Type B pancreatic cell (in vitro differentiated cells): ENCODE measurements around the gene SMPDL3B. TPM values are rescaled to one million over a fixed set of nuclear protein-coding genes. Genes with fewer than 3 reads are reported as not detected.
A peak's percentile ranks its signal among the peaks of the same experiment; 100 is the strongest.

Experiments used
- DNase-seq: peaks from one replicate; pipeline ENCODE4 v3.0.0; 2021; ENCODE audit warnings: mixed read lengths; ENCODE audit not compliant: unreplicated experiment; ENCODE audit errors: extremely low spot score
- H3K27ac Mint-ChIP-seq: 2 replicates; pipeline ENCODE4 v1.8.0; 2021; ENCODE audit warnings: mild to moderate bottlenecking, mixed read lengths
- H3K27me3 Mint-ChIP-seq: 2 replicates; pipeline ENCODE4 v1.8.0; 2021; ENCODE audit warnings: mixed read lengths
- H3K36me3 Mint-ChIP-seq: 2 replicates; pipeline ENCODE4 v1.8.0; 2021; ENCODE audit warnings: mixed read lengths
- H3K4me1 Mint-ChIP-seq: one replicate; pipeline ENCODE4 v1.8.0; 2021; ENCODE audit warnings: mixed read lengths; ENCODE audit not compliant: unreplicated experiment
- H3K4me3 Mint-ChIP-seq: 2 replicates; pipeline ENCODE4 v1.8.0; 2021; ENCODE audit warnings: mild to moderate bottlenecking, mixed read lengths
- H3K9me3 Mint-ChIP-seq: 2 replicates; pipeline ENCODE4 v1.8.0; 2021; ENCODE audit warnings: mixed read lengths
- total RNA-seq: library from RNA; stranded (reverse); gene quantifications from 2 replicates; pipeline ENCODE4 v1.2.1, GENCODE V29; 2021; ENCODE audit warnings: low replicate concordance
- TF ChIP-seq, protein P1 (sequence below): fragments of 200-600 bp; sonication (generic); conservative IDR thresholded peaks from 2 replicates; pipeline ENCODE4 v1.5.0; 2021; ENCODE audit warnings: antibody characterized with exemption, mild to moderate bottlenecking

Gene SMPDL3B
- total RNA-seq, 1 donor from 2014 or later, result 3.6 TPM

DNA sequence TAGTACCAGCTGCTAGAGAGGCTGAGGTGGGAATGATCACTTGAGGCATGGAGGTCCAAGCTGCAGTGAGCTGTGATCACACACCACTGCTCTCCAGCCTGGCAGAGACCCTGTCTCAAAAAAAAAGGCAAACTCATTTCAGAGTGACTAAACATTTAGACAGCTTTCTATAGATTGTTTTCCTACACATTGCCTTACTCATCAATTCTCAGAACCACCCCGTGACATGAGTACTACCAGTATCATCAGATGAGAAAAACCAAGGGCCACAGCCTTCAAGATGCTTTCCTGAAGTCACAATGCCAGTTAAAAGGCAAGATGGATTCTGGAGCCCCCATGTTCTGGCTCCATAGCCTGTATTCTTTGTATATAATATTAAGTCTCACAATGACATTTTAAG lies 22.4 kb upstream of the SMPDL3B start:
- H3K4me3 Mint-ChIP-seq, result peak overlapping the region; percentile 44
- DNase-seq, result no peak
- peaks cover 8% of the 10 kb centered on the region for H3K4me1 Mint-ChIP-seq
- H3K9me3 Mint-ChIP-seq, result no peaks in the 10 kb centered on the region
- TF ChIP-seq, protein P1, sequence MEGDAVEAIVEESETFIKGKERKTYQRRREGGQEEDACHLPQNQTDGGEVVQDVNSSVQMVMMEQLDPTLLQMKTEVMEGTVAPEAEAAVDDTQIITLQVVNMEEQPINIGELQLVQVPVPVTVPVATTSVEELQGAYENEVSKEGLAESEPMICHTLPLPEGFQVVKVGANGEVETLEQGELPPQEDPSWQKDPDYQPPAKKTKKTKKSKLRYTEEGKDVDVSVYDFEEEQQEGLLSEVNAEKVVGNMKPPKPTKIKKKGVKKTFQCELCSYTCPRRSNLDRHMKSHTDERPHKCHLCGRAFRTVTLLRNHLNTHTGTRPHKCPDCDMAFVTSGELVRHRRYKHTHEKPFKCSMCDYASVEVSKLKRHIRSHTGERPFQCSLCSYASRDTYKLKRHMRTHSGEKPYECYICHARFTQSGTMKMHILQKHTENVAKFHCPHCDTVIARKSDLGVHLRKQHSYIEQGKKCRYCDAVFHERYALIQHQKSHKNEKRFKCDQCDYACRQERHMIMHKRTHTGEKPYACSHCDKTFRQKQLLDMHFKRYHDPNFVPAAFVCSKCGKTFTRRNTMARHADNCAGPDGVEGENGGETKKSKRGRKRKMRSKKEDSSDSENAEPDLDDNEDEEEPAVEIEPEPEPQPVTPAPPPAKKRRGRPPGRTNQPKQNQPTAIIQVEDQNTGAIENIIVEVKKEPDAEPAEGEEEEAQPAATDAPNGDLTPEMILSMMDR, result no peak
- H3K36me3 Mint-ChIP-seq, result peaks cover 8% of the 10 kb centered on the region
- peaks cover 6% of the 10 kb centered on the region for H3K27me3 Mint-ChIP-seq
- H3K27ac Mint-ChIP-seq, result no peak overlapping the region

GRCh38 chr1:27915082-27915575 lies 19.7 kb upstream of the SMPDL3B start:
- Mint-ChIP-seq H3K4me3 (peak overlapping the region; percentile 100), H3K36me3 (peaks cover 6% of the 10 kb centered on the region), H3K27ac (peak overlapping the region; percentile 97), H3K9me3 (no peaks in the 10 kb centered on the region), H3K27me3 (peaks cover 16% of the 10 kb centered on the region), H3K4me1 (peaks cover 8% of the 10 kb centered on the region)
- no peak for DNase-seq
- TF ChIP-seq, protein P1, result no peak

GRCh38 chr1:27922272-27922671 lies 12.5 kb upstream of the SMPDL3B start:
- Mint-ChIP-seq H3K4me1 (no peaks in the 10 kb centered on the region), H3K27ac (no peak overlapping the region), H3K27me3 (peaks cover 12% of the 10 kb centered on the region), H3K36me3 (no peaks in the 10 kb centered on the region), H3K9me3 (no peaks in the 10 kb centered on the region), H3K4me3 (no peak overlapping the region)
- DNase-seq, result no peak
- TF ChIP-seq, protein P1, result no peak

DNA sequence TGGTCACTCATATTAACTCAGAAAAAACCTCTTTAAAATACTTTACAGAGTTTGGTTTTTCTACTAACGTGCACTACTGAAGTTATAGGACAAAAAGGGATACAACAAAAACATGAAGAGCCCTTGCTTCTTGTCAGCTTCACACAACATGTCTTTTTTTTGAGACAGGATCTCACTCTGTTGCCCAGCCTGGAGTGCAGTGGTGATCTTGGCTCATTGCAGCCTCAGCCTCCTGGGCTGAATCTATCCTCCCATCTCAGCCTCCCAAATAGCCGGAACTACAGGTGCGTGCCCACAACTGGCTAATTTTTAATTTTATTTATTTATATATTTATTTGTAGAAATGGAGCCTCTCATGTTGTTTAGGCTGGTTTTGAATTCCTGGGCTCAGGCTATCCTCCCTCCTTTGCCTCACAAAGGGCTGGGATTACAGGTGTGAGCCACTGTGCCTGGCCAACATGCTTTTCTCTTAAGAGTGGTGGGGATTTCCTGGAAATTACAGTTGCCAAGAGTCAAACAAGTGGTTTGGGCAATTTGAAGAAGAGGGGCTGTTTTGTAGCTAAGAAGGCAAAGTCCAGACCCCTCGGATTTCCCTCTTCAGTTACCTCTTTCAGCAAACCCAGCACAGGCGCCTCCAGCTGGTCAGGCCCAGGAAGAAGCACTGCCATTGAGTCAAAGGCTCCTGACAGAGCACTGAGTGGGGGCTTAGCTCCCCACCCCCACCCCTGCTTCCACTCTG lies 6.4 kb upstream of the SMPDL3B start:
- peaks cover 4% of the 10 kb centered on the region for H3K27me3 Mint-ChIP-seq
- no peaks in the 10 kb centered on the region for H3K4me1 Mint-ChIP-seq
- DNase-seq, result no peak
- no peak overlapping the region for H3K4me3 Mint-ChIP-seq
- H3K36me3 Mint-ChIP-seq, result no peaks in the 10 kb centered on the region
- TF ChIP-seq, protein P1, result no peak
- H3K9me3 Mint-ChIP-seq, result no peaks in the 10 kb centered on the region
- no peak overlapping the region for H3K27ac Mint-ChIP-seq

DNA sequence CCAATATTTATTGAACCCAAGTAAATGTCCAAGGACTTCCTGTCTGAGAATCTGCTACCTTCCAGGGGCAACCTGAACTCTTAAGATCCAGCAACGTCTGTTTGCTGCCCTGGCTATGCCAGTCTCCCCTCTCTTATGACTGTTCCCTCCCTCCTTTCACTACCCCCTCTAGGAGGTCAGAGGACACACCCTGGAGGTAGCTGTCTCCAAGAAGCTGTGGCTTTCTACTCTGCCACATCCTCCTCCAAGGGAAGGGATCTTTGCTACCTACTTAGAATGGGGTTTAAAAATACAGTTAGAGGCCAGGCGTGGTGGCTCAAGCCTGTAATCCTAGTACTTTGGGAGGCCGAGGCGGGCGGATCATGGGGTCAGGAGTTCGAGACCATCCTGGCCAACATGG lies 3.6 kb upstream of the SMPDL3B start:
- H3K9me3 Mint-ChIP-seq, result no peaks in the 10 kb centered on the region
- no peak overlapping the region for H3K4me3 Mint-ChIP-seq
- H3K27ac Mint-ChIP-seq, result no peak overlapping the region
- no peak for DNase-seq
- peaks cover 10% of the 10 kb centered on the region for H3K4me1 Mint-ChIP-seq
- H3K36me3 Mint-ChIP-seq, result no peaks in the 10 kb centered on the region
- peaks cover 20% of the 10 kb centered on the region for H3K27me3 Mint-ChIP-seq
- TF ChIP-seq, protein P1, result no peak
